Activated CD4-positive, alpha-beta T cell treated with anti-CD3 and anti-CD28 coated beads for 48 hours (primary cell): ENCODE results near the gene YRDC.
"Not testable (repeated sequence)": the region's sequence is repeated elsewhere in the genome, so short reads cannot be mapped to it uniquely, and the experiment has no call there.

Experiments
- DNase-seq: peaks from one replicate; pipeline ENCODE4 v3.0.0-alpha.2; 2020

Gene YRDC

DNA sequence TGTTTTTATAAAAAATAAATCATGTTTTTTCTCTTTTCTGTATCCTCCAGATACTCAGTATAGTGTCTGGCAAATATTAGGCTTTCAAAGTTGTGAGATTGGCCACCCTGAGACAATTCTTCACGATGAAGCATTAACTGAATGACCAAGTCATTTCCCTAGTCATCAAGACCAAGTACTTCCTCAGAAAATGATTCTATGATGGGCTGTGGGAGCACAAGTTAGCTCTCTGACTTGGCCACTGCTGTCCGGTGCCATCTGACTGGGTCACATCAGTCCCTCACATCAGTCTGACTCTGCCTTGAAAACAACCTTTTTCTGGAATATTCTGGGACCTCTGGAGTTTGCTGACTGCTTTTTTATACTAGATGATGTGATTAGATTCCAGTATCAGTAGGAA is 13.5 kb upstream of the YRDC start:
- no peak for DNase-seq

DNA sequence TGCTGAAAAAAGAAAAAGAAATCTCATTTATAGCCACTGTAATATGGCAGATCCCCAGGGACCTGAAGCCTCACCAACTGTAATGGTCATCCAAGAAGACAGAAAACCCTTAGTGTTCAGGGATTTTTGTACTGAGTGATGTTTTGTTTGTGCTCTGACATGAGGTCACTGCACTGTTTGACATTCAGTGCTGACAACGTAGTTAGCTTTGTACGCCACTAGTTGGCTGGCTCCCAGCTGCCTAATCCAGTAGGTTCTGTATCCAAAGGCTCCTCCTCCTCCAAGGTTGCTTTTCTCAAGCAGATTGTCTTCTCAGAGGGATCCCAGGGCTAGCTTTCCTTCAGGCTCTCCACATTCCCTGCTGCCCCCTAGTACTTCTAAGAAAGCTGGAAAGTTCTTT is 9.5 kb upstream of the YRDC start:
- DNase-seq, result no peak

DNA sequence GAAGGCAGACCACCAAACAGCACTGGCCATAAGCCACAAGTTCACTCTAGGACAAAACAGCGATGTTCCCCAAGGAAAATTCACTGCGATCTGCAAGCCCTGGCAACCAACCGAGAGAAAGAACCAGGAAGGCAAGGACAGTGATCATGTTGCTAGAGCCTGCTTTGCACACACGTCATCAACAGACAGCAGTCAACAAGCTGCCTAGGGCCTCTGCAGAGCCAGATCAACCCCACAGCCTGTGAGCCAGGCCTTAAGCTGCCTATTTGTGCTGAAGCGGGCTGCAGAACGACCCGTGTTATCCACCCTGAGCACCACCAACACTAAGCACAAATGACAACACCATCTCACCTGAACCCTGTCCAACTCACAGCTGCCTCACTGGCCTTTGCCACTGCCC is 6.2 kb upstream of the YRDC start:
- no peak for DNase-seq

DNA sequence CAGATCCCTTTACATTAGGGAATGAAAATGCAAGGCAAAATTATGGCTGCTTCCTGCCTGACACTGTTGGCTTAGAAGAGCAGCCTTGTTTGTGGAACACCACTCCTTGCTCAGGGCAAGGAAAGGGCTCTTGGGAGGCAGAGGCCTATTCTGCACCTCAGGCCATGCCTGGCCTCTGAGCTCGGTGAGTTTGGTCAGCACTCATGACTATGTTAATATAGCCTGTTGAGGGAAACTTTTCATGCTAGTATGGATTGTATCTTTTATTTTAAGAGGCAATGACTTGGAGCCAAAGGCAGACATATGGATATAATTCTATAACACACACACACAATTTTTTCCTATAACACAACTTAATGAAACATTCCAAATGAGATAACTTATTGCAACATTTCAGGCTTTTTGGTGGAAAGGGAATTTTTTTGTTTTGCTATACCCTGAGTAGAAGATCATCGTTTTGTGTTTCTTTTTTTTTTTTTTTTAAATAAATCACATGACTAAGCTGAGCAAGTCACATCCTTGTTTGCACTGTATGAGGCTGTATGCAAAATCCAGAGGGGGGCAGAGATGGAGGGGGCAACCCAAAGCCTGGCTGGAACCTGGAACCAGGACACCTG is 5.6 kb upstream of the YRDC start:
- DNase-seq, result no peak

DNA sequence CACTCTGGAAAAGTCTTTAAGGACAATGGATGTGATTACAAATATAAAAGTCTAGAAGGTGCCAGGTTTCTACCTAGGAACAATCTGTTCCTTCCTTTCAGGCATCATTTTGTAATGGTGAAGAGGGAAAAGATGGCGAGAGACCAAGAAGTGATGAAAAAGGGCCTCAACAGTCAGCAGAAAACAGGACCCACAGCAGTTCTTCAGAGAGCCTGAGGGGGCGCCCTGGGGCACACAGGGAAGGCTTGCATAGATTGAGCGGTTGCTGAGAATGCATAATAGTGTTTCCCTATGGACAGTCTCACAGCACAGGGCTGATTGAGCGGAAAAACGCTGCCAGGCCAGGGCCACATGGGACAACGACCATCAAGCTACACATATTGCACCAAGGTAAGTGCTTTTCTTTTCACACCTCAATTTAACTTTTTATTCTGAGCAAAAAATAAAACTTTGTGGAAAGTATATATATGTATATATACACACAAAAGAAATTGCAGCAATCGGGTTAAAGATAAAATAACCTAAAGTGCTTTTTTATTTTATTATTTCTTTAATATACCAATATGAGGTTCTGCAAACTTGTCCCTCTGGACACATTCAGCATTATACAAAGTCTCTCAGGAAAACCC is 3.1 kb upstream of the YRDC start:
- peak; percentile 78 for DNase-seq

DNA sequence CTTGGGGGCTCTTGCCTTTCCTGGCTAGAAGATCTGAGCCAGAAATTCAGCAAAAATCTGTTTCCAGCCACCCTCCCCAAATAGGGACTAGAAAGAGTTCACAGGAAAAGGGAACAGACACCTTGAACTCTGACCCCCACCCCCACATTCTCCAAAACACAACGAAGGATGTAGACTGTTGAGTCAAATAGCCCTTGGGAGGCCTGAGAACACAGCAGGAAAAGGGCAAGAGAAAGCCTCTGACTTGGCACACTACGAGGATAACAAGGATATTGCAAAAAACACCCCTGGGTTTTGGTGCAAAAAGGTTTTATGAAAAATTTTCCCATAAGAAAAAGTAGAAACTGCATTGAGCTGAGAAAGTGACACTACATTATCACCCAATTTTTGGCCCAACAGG is 1.9 kb upstream of the YRDC start:
- DNase-seq, result no peak

DNA sequence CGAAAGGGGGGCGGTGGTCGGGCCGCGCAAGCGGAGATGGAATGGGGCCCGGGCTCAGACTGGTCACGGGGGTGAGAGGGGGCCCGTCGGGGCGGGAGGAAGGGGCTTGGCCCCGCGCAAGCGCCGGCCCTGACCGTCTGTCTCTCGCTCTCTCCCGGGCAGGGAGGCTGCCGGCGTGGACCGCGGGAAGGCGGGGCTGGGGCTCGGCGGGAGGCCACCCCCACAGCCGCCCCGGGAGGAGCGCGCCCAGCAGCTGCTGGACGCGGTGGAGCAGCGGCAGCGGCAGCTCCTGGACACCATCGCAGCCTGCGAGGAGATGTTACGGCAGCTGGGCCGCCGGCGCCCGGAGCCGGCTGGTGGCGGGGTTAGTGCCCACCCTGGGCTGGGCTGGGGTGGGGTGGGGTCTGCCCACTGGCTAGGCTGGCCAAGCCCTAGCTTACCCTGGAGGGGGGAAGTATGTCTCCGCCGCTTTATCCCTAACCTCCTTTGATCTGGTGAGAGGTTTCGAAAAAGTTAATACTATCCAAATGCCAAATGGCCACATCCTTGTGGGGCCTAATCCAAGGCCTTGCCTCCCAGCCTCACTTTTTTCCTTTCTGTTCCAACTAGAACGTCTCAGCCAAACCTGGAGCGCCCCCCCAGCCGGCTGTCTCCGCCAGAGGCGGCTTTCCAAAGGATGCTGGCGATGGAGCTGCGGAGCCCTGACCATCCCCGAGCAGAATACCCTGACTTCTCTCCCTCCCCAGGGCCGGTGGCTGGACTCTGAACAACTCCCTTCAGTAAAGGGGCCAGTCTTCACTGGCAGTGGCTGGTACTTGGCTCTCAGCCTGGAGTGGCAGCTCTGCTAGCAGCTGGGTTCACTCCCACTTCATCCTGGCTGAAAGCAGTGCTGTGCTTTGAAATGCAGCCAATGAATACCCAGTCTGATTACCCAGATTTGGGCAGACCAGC is 636 bp upstream of the YRDC start:
- peak; percentile 56 for DNase-seq

DNA sequence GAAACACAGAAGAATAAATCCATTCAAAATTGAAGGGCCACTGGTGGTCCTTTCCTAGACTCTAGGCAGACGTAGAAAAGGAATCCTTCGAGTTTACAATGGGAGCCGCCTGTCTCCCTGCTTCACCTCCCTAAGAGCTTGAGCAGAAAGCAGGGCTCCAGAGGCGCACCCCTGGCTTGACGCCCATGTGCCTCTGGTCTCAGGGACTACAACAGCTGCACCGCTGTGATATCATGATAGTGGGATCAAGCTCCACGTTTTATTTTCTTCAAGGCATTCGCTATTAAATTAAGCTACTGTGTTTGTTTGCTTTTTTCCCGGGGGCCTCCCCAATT is 821 bp downstream of the YRDC start:
- no peak for DNase-seq

DNA sequence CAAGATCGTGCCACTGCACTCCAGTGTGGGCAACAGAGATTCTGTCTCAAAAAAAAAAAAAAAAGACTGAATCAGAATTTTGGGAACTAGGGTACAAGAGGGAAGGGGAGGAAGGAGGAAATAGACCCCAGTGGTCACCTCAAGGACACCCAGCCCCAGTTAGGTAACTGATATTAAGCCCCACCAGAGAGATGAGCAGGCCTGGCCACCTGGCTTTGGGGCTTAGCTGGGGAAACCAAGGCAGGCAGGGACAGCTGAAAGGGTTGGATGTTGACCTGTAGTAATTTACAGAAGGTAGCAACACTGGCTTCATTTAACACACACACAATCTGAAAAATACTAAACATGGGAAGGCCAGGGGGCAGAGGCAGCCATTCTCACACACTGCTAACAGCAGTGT is 5.6 kb downstream of the YRDC start:
- no peak for DNase-seq

DNA sequence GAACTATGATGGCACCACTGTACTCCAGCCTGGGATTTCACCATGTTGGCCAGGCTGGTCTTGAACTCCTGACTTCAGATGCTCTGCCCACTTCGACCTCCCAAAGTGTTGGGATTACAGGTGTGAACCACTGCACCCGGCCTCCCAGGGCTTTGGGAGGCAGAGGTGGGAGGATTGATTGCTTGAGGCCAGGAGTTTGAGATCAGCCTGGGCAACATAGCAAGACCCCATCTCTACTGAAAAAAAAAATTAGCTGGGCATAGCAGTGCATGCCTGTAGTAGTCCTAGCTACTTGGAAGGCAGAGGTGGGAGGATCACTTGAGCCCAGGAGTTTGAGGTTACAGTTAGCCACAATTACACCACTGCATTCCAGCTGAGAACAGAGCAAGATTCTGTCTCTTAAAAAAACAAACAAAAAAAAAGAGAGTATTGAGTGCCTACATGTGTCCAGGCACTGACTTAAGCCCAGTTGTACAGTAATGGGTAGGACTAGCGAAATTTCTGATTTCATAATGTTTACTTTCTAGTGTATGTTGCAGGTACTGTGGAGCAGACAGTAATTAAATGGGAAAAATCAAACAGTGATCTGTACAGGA is 10.2 kb downstream of the YRDC start:
- DNase-seq, result no peak

DNA sequence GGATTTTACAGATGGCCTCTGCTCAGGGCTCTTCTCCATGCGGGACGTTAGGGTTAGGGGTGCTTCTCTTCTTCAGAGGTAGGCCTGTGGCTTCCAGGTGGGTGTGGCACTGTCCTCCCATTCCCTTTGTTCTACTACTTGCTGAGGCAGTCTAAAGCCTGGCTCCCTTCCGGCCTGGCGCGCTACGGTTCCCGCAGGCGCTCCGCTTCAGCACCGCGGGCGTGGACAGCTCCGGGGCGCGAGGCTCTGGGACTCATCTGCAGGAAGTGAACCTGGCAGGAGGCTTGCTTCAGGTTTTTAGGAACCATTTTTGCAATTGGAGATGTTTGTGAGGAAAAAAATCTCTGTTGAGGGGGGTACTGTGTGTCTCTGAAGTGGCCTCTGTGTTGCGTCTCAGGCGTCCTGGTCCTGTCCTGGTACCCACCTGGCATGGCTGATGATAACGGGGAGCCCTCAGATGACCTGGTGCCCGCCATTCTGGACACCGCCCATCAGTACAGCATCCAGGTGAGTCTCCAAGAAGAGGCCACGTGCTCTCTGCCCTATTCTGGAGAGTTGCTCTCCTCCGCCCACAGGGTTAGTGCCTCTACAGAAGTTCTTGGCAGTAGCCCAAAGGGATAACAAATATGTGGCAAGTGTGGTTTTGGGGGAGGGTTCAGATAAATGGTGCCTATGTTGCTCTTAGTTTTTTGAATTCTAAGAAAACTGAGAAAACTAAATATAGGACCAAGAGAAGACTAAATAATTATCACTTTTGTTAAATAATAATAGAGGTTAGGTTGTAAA is 12.5 kb downstream of the YRDC start:
- peak; percentile 68 for DNase-seq

DNA sequence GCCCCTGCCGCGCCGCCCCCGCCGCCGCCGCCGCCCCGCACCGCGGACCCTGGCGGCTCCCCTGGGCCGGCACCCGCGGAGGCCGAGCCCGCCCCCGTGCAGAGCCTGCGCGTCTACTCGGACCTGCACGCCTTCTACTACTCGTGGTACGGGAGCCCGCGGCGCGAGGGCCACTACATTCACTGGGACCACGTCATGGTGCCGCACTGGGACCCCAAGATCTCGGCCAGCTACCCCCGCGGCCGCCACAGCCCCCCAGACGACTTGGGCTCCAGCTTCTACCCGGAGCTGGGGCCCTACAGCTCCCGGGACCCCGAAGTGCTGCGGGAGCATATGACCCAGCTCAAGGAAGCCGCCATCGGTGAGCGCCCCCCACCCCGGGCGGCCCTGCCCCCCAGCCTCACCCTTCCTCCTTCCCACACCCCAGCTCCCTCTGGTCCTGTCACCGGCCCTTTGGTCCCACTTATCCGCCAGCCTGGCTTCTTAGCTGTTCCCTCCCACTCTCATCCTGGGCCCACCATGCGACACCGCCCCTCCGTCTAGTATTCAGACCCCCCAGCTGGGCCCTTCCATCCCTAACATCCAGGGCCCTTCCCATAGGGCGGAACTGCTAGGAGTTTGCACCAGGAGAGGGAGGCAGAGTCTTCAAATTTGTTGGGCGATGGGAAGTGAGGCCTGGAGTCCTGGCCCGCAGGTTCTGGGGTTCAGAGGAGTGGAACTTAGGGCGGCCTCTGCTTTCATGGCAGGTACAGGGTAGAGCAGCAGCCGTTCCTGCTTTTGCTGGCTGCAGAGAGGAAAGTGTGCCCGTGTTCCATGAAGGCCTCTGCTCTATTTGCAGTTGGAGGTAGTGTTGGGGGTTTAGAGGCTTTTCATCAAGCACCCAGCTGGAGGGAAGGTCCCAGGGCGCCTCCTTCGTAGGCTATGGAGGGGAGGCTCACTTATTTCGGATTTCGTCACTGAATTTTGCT is 13.4 kb downstream of the YRDC start:
- DNase-seq, result no peak

DNA sequence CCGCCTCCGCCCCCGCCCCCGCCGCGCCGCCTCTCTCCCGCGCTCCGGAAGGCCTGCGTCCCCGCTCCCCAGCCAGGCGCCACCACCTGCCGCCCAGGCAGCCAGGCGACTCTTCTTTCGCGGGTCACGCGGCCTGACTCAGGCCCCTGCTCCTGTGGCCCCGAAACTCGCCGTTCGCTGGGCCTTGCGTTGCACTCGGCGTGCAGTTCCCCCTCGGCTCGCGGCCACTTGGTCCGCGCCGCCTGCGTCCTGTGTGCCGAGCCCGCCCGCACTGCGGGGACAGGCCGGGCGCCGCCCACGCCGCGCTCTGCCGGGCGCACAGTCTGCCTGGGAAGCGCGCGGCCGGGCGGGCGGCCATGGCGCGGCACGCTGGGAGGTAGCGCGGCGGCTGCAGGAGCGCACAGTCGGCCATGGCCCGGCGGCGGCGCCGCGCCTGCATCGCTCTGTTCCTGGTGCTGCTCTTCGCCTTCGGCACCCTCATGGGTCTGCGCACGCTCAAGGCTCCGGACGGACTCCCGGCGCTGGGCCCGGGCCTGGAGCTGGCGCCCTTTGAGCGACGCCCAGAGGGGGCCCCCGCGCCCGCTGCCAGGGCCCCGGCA is 14.1 kb downstream of the YRDC start, which contains the start of gene MANEAL:
Gene MANEAL (plus strand): TSS at position 75 of the 599 bp plus-strand sequence. CDS start 336 bp downstream, at position 411.
- DNase-seq, result peak; percentile 53

DNA sequence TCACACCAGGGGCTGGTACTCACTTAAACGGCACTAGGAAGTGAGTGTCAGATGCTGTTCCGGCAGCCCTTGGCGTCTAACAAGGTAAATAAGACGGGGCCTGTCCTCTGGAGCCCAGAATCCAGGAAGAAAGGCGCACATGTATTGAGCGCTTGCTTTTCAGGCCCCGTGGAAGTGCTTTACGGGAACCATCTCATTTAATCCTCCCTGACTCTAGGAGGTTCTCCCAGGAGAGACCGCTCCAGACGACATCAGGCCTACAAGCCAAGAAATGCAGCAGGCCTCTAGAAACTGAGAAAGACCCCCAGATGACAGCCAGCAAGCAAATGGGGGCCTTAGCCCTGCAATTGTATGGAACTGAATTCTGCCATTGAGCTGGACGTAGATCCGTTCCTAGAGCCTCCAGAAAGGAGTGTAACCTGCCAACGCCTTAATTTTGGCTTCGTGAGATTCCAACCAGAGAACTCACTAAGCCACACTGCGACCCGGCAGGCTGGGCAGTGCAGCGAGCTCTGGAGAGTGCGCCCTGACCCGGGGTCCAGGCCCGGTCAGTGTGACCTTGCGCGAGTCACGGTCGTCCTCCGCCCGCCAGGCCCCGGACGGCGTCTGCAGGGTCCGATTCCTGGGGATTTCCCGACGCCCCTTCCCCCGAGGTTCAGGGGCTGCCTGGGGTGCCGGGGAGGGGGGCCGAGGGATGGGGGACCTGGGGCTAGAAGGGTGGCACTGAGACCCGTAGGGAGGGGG is 14.9 kb downstream of the YRDC start:
- no peak for DNase-seq

DNA sequence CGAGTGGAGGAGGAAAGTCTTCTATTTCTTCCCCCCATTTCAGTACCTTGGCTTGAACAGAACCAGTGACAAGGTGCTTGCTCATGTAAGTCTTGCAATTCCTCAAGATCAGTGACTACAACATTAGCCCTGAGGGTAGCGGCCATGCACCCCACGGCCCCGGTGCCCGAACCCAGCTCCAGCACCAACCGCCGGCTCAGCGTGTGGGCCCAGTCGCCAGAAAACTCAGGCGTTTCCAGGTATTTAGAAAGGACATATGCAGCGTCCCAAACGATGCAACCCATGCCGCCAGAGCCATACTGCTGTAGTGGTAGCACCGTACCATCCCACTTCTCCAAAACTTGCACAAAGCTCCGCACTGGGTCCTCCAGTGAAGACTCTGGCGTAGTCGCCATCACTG is 25.5 kb downstream of the YRDC start:
- no peak for DNase-seq

DNA sequence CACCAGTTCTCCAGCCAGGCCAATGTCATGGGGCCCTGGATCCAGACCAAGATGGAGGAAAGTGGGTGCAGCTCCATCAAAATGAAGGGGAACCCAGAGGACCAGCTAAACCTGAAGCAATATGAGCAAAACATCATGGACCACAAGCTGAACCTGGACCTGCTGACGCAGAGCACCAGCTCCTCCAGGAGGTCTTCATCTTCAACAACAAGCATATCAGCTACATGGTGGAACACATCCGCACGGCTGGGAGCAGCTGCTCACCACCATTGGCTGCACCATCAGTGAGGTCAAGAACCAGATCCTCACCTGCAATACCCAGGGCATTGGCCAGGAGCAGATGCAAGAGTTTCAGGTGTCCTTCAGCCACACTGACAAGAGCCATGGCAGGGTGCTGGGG is 29.4 kb downstream of the YRDC start:
- DNase-seq, result no peak

DNA sequence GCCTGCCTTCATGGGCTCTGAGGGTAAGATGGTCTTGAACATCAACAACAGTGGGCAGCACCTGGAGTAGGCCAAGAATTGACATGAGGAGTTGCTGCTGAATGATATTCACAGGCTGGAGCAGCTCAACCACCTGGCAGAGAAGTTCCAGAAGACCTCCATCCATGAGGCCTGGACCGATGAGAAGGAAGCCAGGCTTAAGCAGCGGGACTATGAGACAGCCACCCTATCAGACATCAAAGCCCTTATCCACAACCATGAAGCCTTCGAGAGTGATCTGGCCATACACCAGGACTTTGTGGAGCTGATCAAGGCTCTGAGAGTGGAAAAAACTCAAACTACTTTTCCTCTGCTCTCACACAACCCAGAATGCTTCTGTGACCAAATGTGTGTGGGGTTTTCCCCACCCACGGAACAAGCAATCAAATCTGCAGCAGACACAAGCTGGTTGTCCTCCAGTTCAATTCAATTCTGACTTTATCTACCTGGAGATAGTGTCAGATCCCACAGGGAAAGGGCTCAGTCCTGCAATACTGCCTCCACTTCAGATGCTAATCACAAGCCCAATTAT is 31.0 kb downstream of the YRDC start:
- DNase-seq, result peak; percentile 54

DNA sequence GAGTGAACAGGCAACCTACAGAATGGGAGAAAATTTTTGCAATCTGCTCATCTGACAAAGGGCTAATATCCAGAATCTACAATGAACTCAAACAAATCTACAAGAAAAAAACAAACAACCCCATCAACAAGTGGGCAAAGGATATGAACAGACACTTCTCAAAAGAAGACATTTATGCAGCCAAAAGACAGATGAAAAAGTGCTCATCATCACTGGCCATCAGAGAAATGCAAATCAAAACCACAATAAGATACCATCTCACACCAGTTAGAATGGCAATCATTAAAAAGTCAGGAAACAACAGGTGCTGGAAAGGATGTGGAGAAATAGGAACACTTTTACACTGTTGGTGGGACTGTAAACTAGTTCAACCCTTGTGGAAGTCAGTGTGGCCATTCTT is 36.6 kb downstream of the YRDC start:
- not testable (repeated sequence) for DNase-seq

DNA sequence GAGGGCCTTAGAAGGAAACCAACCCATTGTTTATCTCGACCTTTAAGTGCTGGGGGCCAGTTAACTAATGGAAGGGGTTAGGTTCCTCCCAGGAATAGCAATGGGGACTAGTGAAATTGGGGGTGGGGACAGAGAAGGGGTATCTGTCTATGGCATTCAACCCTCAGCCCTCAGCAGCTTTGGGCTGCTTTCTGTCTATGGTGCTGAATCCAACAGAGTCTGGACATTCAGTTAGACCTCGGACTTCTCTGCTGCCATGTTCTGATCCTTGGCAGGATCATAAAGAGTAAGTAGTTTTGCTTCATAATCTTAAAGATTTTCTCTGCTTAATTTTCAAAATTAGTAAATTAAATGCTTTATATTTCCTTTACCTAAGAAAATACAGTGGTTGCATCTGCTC is 40.5 kb downstream of the YRDC start:
- no peak for DNase-seq
